IPS-18c (cell line): Measurements from ENCODE around the gene TLX2.

Experiments used
- H3K4me3 ChIP-seq: 2 replicates; pipeline ENCODE4 v1.7.0; 2013; ENCODE audit warnings: low read depth, mild to moderate bottlenecking, low read length, moderate library complexity; ENCODE audit not compliant: insufficient read depth
- H3K9me3 ChIP-seq: one replicate; pipeline ENCODE4 v1.6.1; 2013; ENCODE audit warnings: mild to moderate bottlenecking, low read length, moderate library complexity; ENCODE audit not compliant: control insufficient read depth, insufficient read depth

The TLX2 gene

DNA sequence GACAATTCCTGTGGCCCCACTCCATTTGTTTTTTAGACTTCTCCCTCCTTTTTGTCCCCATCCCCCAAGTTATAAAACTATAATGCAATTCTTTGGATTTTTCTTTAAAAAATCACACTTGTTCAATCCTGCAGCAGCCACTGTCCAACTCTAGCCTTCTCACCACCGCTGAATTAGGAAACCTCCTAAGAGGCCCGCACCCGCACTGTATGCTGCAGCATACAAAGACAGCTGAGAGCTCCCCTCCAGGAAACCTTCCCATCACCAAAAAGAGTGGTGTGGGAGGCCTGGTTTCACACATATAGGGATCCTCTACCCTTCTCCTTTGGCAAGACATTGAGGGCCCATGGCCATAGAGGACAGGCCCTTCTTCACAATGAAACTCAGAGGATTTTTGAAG, 9.7 kb upstream of the TLX2 start:
- Histone ChIP-seq H3K9me3 (no peaks in the 10 kb centered on the region), H3K4me3 (no peak overlapping the region)

DNA sequence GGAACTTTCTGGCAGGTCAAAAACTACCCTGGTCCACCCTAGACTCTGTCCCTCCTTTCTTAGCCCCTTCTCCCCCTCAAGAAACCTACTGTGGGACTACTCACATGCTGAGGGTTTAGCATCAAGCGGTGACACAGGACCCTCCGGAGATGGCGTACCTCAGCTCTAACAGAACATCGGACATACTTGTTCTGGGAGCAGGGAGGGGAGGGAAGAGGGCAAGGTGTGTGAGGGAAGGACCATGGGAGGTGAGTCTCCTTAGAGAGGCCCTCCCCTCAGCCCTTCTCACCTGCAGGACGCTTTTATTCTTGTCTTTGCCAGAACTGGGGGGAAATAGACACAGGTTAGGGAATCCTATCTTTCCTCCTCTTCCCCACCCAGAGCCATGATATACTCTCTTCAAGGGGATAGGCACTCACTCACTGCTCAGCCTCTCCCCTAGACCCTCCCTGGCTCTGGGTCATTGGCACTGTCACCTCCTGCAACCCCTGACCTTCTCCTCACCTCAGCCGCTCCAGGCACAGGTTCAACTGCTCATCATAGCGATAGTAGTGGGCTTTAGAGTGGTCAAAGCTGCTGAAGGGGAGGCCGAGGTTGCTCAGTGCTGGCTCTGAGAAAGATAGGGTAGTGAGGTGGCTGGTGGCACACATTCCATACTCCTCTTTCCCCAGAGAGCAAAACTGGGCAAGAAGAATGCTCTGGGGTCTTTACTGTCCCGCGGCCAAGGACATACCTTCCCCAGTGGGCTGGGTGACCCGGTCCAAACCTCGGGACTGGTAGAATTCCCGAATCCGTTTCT, 8.6 kb upstream of the TLX2 start:
- Histone ChIP-seq H3K4me3 (no peak overlapping the region), H3K9me3 (no peaks in the 10 kb centered on the region)

- Histone ChIP-seq H3K4me3 (peak within 1 kb of the TSS; percentile 94), H3K9me3 (no peaks in the 10 kb centered on the region)
These were observed 6.9 kb upstream of the TLX2 start, which contains the start of gene PCGF1 for GRCh38 chr2:74507145-74507925. PCGF1 (minus strand) TSS chr2:74507695; CDS start chr2:74507668, 27 bp downstream.

DNA sequence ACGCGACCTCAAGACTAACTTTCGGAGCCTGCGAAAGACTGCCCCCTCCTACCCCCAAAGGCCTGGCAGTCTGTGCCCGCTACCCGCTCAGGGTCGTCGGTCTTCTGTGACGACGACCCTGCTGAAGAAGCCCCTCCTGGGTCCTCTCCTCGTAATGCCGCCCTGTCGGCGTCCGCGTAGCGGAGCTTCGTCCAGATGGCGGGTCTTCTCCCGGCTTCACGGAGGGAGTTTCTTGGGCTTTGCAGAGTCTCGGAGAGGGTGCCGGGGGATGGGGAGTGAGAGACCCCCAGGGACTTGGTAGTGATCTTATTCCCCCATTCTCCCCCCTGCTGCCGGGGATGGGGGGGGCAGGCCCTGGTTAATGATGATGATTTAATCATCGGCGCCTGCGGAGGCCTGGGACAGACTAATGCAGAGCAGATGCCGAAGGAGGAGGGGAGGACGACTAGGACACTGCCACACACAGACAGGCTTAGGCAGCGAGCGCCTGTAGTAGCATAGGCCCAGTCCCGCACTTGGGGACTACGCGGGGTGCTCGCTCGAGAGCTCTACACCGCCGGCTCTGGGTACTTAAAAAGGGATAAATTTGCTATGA, 6.2 kb upstream of the TLX2 start:
- Histone ChIP-seq H3K9me3 (no peaks in the 10 kb centered on the region), H3K4me3 (peak overlapping the region; percentile 94)

- Histone ChIP-seq H3K4me3 (no peak overlapping the region), H3K9me3 (no peaks in the 10 kb centered on the region)
These were observed 4.0 kb upstream of the TLX2 start for GRCh38 chr2:74510272-74510671.

- H3K9me3 ChIP-seq = peaks cover 5% of the 10 kb centered on the region
- H3K4me3 ChIP-seq = no peak overlapping the region
These were observed 2.9 kb upstream of the TLX2 start for GRCh38 chr2:74511104-74511989.

DNA sequence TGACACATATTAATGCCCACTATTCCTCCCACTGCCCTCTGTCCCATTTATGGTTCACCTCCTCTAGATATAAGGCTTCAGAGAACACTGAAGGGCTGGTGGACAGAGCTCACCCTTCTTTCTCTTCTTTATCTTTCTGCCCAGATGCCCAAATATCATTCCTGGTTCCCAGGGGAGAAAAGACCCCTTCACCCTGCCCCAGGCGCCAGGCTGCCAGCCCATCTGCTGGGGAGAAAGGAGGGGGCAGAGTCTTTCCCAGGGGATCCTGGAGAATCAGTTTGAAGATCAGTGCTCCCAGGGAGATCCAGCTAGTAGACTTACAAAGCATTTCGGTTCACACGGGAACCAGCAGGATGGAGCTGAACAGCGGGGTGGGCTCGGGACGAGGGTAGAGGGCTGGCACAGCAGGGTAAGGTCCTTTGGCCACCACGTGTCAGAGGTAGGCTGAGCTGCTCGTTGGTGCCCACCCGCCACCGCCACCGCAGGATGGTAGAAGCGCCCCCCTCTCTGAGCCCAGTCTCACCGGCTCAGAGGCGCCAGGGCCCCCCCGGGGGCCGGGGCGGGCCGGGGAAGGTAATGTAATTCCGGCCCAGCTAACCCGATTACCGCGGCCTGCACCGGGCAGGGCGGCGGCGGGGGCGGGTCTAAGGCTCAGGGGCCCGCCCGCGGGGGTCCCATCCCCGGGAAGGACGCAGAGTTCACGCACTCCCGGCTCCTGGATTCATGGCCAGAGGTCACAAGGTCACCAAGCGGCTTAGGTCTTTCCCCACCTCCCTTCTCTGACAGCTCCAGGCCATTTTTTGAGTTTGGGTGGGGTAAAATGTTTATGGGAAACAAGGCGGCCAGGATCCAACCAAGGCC, 1.3 kb upstream of the TLX2 start:
- peaks cover 9% of the 10 kb centered on the region for H3K9me3 ChIP-seq
- H3K4me3 ChIP-seq = peak overlapping the region; percentile 42; the same call in 1 of the 2 replicates

- Histone ChIP-seq H3K9me3 (peaks cover 9% of the 10 kb centered on the region), H3K4me3 (peak overlapping the region; percentile 42)
These were observed 464 bp upstream of the TLX2 start for GRCh38 chr2:74513605-74514367.

- H3K4me3 ChIP-seq = peak overlapping the region; percentile 42; the same call in 1 of the 2 replicates
These were observed 1.2 kb downstream of the TLX2 start for GRCh38 chr2:74515271-74515980.

DNA sequence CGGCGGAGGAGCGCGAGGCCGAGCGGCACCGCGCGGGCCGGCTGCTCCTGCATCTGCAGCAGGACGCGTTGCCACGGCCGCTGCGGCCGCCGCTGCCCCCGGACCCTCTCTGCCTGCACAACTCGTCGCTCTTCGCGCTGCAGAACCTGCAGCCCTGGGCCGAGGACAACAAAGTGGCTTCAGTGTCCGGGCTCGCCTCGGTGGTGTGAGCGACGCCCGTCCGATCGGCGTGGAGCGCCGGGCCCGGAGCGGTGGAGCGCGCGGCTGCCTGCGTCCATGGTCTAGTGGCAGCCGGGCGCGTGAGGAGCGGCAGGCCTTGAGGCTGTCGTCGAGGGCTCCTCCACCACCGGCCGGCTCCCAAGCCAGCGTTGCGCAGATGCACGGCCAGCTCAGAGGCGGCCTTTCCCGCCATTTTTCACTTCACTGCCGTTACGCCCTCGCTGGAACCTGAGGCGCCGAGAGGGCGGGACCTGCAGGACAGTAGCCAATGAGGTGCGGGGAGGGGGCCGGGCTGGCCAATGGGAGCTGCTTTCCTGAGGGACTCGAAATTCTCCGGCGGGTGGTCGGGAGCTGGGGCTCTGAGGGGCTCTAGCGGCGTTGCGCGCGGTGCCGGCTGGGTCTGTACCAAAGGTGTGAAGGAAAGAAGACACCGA, 1.9 kb downstream of the TLX2 start:
- H3K9me3 ChIP-seq = peaks cover 9% of the 10 kb centered on the region
- H3K4me3 ChIP-seq = peak overlapping the region; percentile 42; the same call in 1 of the 2 replicates

More at GRCh38 chr2:74515271-74515980, 1.2 kb downstream of the TLX2 start:
- H3K9me3 ChIP-seq = peaks cover 9% of the 10 kb centered on the region

DNA sequence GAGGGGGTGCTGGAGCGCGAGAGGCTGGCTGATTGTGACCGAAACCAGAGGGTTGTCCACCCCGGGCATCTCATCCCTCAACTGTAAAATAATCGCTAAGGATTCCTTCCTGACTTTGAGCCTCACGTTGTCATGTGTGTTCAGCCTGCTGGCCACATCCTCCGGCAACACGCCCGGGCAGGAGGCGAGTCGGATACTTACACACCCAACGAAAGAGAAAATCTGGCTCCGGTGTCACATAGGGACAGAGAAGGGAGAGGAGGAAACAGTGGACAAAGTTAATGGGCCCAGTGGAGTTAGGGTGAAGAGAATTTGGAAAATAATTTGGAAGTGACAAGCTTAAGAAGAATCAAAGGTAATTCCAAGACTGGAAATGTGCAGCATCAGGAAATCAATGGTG, 2.4 kb downstream of the TLX2 start:
- Histone ChIP-seq H3K9me3 (peaks cover 9% of the 10 kb centered on the region), H3K4me3 (no peak overlapping the region)

DNA sequence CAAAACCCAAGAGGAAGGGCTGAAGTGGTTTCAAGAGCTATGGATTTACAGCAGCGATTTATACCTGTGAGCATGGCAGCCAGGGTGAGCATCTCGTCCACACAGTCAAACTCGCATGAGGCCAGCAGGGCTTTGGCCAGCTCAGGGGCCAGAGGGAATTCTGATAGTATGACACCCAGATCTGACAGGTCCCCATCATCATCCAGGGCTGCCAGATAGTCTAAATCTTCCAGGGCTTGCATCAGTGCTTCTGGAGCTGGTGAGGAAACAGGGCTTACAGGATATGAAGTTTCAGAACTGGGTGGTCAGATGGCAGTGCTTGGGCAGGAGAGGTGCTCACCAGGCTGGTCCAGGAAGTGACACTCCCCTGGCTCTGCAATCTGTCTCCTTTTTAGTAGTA, 8.3 kb downstream of the TLX2 start:
- Histone ChIP-seq H3K4me3 (no peak overlapping the region), H3K9me3 (peaks cover 4% of the 10 kb centered on the region)

DNA sequence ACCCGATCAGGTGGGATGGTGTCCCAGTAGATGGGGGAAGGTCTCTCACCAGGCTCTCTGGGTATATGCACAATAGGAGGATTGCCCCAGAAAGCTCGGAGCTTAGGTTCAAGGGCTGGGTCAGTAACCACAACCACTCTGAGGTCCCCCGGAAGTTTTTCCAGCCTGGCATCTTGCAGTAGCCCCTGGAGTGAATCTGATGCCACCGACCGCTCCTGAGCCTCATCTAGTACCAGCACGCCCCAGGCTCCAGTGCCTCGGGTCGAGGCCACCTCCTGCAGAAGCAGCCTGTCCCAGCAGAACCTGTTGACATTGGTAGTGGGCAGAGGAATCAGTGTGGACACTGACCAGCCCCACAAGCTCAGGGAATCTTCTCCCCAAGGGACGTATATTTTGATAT, 9.8 kb downstream of the TLX2 start:
- no peak overlapping the region for H3K4me3 ChIP-seq
- H3K9me3 ChIP-seq = peaks cover 4% of the 10 kb centered on the region

- H3K9me3 ChIP-seq = peaks cover 4% of the 10 kb centered on the region
- H3K4me3 ChIP-seq = no peak overlapping the region
These were observed 10.9 kb downstream of the TLX2 start for GRCh38 chr2:74524955-74525716.
